DMS114 treated with DMSO at 0.1 percent for 48 hours (cell line): ENCODE measurements around the gene CELF3.

Source experiments
- DNase-seq: peaks from one replicate; lab custom pipeline; 2025; ENCODE audit not compliant: unreplicated experiment; lab: John Stamatoyannopoulos, UW

The CELF3 gene

DNA sequence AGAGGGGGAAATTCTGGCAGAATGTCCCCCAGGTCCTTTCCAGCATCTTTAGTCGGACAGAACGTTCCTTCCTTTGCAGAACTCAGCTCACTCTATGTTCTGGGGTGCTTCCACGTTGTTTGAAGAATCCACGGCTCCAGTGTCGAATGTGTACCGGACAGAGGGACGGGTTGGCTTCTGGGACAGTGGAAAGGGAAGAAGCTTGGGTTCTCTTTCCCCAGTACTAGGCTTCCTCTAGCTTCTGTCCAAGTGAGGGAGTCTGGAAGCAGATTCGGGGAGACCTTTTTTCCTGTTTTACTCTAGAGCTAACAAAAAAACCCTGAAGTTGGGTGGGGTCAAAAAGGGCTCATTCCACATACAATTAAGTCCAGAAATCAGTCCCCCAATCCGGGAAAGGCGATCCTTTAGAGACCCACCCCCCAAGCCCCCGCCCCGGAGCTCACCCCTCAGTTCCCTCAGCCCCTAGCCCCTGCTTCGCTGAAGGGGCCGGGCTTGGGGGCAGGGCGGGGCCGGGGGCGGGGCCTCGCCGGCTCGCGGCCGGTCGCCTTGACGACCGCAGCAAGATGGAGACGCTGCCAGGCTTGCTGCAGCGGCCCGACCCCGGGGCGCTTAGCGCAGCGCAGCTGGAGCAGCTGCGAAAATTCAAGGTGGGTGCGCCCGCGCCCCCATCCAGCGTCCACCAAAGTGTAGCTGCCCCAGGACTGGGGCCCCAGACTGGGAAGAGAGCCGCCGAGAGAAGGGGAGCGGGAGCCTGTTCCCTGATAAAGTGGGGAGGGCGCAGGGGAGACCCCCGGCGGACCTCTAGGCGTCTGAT is 4.6 kb upstream of the CELF3 start, which contains the start of gene RIIAD1:
Gene RIIAD1 (plus strand): TSS at position 549 of the 814 bp plus-strand sequence. CDS start 15 bp downstream, at position 564.
- DNase-seq, result no peak

GRCh38 chr1:151720554-151720953 is 4.0 kb upstream of the CELF3 start:
- DNase-seq, result no peak

DNA sequence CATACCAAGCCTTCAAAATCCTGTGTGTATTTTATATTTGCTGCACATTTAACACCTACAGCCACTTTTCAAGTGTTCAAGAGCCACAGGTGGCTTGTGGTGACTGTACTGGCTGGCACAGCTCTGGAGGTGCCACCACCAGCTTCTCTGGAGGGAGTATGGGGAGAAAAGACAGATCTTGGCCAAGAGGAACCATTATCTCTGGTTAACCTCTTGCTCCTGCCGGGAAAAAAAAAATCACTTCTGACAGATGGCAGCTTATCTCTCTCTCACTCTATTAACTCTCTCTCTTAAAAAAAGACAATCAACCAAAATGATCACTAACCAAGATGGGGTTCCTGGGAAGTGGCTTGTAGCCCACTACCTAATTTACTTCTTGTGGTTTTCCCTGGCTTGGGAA is 3.5 kb upstream of the CELF3 start:
- DNase-seq, result no peak

GRCh38 chr1:151718666-151719065 is 2.1 kb upstream of the CELF3 start:
- no peak for DNase-seq

- DNase-seq, result no peak
Measured at GRCh38 chr1:151718011-151718431, 1.4 kb upstream of the CELF3 start.

DNA sequence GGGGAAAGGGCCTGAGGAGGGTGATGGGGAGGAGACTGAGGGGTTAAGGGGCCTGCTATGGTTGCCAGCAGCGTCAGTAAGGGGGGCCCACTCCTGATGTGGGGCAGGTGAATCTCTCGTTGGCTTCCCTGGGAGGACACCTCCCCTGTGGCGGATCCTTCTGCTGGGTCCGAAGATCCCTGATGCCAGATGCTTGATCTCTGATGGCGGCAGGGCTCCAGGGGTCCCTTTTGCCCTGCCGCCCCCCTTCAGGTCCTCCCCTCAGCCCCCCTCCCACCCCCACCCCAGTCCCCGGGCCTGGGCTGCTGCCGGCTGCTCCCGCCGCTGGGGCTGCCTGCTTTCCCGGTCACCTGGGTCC is 219 bp downstream of the CELF3 start:
- DNase-seq, result no peak

DNA sequence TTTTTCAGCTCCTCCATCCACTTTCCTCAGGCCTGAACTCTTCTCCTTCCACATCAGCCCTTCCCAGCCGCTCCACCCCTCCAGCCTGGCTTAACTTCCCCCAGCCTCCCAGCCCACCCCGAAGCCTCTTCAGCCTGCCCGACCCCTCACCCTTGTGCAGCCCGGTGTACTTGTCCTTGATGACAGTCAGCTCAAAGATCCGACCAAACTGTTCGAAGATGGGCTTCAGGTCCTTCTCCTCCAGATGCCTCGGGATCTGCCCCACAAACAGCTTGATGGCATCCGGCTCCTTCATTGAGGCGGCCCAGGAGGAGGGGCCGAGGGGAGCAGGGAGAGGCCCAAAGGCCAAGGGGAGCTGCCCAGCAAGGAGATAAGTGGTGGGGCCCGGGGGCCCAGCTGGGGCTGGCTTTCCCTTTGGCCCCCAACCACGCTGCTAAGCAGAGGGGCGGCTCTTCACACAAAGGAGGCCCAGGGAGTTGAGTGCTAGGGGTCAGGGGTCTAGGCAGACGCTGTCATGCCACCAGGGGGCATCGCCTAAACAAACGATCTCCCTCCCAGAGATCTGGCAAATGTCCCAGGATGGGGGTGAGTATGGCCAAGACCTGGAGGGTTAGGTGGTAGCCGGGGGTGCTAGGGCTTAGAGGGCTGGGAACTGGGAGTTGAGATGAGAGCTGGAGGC is 738 bp downstream of the CELF3 start:
- DNase-seq, result no peak

DNA sequence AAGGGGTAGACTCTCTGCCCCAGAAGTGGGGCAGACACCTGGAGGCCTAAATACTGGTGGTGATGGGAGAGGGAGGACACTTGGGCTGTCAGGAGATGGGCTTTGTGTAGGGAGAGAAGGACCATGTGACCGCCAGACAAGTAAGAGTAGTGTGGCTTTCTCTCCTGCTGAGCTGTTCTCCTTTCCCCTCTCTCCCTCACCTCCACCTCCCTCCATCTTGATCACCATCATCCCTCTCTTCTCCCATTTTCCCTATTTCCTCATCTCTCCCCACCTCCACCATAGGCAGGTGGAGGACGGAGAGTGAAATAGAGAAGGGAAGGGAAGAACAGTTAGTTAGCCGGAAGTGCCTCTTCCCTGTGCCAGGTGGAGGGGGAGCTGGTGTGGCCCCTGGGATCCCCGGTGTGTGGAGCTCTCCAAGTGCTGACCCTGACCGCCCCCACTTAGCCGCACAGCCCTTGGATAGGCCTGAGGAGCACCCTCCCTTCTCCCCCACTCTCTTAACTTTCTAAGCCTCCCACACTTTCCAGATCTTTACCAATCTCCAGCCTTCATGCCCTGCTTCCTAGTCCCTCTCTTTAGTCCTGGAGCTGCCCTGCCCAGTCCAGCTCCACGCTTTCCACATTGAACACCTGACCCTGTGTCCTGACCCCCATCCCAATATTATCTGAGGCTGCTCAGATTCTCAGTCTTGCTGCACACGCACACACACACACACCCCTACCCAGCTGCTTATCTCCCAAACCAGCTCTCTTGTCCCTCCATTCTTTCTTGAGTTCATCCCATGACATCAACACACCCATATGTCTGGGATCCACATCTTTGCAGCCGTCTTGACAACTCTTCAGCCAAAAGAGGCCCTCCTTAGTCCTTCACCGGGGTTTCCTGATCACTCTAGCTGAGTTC is 1.5 kb downstream of the CELF3 start:
- no peak for DNase-seq

GRCh38 chr1:151713874-151714273 is 2.7 kb downstream of the CELF3 start:
- no peak for DNase-seq

GRCh38 chr1:151713044-151713443 is 3.6 kb downstream of the CELF3 start:
- no peak for DNase-seq

- no peak for DNase-seq
Measured at GRCh38 chr1:151711951-151712350, 4.7 kb downstream of the CELF3 start.

DNA sequence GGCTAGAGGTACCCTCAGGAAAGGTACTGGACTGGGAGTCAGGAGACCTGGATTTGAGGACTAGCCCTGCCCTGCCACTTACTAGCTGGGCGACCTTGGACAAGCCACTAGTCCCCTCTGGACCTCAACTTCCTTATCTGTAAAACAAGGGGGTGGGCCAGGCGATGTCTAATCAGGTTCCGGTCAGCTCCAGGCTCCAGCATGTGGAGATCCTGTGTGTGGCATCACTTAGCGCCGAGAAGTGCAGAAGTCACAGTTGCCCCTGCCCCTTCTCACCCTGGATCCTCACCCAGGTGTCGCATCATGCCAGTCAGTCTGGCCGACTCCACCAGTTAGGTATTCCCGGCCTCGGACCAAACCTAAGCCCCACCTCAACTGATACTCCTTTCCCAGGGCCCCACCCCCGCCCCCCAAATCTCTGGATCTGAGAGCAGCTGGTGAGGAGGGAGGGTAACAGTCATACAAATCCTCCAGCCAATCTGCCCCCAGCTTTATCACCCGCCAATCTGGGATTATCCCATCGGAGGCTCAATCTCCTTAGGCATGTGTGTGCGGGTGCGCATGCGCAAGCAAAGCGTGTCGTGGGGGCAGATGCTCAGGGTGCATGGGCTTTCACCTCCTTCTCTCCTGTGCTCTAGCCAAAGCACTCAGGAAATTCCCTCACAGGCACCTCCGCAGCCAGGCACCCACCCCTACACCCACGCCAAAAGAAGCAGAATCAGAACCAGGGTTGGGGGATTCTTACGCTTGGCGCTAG is 5.4 kb downstream of the CELF3 start:
- DNase-seq, result no peak

DNA sequence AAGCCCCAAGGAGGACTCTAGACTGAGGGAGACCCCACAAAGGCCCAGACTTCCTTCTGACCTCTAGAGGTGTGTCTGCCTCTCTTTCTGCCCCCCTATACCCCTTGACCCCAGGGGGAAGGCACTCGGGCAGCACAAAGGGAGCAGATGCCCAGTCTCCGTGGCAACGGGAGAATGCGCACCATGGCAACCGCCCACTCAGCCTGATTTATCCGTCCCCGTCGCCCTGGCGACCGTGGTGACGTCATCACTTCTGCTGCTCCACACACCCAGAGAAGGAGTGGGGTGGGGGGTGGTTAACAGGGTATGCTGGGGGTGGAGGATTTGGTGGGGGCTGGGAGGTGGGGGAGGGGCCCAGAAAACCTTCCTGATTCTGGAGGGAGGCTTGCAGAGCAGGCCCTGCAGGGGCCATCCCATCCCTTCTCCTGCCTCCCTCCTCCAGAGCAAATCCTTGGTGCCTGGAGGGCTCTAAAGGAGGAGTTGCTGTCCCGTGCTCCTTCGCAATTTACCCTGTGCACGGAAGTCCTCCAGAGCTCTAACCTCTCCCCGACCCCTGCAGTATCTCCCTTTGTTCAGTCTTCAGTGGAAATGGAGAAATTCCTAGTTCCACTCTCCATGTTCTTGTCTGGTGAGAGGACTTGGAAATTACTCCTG is 6.3 kb downstream of the CELF3 start:
- DNase-seq, result no peak

- DNase-seq, result no peak
Measured at GRCh38 chr1:151708891-151709290, 7.7 kb downstream of the CELF3 start.

DNA sequence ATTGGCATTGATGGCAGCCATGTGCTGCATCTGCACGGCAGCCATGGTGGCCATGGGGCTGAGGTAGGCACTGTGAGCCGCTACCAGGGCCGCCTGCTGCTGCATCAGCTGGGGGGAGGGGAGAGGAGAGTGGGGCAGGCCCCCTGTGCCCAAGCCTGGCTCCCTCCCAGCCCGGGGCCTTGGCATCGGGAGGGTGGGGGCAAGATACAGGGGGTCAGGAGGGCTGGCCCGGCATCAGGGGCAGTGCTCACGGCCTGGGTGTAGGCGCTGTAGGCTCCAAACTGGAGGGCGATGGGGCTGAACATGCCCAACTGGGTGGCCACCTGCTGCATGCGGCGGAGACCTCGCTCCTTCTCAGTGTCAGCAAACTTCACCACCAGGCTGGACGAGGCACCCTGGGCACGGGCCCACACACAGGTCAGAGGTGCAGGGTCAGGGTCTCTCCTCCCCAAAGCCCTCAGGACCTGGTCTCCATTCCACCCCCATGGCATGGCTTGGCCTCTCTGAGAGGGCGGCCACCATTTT is 9.0 kb downstream of the CELF3 start:
- no peak for DNase-seq

DNA sequence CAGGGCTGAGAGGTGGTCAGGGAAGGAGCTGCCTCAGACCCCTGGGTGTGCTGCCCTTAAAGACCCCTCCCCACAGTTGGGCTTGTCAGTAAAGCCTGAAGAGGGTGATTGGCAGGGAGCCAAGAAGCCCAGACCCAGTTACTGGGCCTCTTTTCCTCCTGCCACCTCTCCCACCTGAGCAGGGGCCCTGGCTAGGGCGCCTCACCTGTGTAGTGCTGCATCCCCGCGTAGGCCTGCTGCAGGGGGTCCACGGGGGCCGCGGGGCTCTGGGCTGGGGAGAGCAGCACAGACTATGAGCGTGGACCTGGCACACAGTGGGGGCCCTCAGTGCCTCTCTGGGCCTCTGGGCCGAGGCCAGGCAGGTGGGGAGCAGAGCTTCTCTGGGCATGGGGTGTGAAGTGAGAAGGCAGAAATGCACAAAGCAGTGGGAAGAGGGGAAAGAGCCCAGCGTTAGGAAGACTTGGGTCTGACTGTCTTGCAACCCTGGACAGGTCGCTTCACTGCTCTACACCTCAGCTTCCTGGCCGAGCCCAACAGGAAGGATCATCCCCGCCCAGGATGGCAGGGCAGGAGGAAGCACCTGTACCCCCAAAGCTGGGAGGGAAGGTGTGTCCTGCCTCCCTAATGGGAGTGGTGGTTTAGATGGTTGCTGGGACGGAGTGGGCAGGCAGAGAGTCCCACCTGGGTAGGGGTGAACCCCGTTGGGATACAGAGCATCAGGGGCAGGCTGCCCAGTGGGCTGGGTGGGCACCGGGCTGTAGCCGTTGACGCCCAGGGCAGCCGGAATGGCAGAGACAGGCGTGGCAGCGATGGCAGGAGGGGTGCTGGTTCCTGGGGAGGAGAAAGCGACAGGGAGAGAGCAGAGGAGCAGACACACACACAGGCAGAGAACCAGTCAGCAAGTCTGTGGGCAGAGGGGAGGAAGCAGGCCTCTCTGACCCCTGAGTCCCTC is 9.9 kb downstream of the CELF3 start:
- no peak for DNase-seq

- no peak for DNase-seq
Measured at GRCh38 chr1:151705753-151706463, 10.7 kb downstream of the CELF3 start.

GRCh38 chr1:151705146-151705545 is 11.5 kb downstream of the CELF3 start:
- DNase-seq, result no peak
